HG03095 (cell line): ENCODE results near the gene SCYGR1.
"Not testable (repeated sequence)": the region's sequence is repeated elsewhere in the genome, so short reads cannot be mapped to it uniquely, and the experiment has no call there.

ENCODE experiments used
- ATAC-seq: cut with Tn5 transposase; IDR thresholded peaks from one replicate; pipeline ENCODE4 v1.9.1; 2021; ENCODE audit warnings: moderate library complexity; ENCODE audit not compliant: unreplicated experiment

The SCYGR1 gene

DNA sequence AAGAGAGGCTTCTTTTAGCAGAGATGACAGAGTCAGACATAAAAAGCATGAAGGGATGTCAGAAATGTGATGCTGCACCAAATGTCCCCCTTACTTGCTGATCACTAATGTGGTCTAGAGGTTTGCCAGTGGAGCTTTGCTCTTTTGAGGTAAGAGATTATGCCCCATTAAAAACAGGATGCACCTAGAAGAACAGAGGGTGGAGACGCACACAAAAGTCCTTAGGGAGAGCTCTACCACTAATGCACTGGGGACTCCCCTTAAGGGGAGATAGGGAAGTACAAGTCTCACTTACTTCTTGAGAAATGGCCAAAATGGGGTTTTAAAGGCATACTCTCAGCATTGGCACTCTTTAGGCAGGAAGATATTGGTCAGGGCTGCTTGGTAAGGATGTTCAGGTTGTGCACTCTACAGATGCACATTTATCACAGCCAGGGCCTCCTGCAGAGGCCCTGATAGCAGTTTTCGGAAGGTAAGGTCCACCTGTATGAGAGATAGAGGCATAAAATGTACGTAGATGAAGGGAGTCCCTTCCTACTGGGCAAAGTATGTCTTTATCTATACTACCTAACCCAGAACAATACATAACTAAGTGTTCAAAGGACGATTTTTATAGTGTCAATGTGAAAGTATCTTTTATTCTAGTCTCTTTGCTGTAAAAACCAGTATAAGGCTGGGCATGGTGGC, 17.0 kb upstream of the SCYGR1 start:
- ATAC-seq = no peak

DNA sequence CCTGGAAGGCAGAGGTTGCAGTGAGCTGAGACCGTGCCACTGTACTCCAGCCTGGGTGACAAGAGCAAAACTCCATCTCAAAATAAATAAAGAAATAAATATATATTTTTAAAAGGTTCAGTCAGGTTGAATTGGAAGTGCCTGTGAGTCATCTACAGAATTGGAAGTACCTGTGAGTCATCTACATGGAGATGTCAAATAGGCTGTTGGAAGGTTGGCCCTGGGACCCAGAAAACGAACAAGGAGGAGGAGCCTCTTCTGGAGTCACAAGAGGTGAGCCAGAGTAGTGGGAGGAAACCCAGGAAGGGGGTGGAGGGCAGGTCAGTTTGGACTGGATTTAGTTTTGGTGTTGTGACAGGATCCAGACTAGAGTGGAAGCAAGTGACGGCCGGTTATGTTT, 15.2 kb upstream of the SCYGR1 start:
- ATAC-seq = no peak

GRCh38 chr2:227402321-227402720, 14.6 kb upstream of the SCYGR1 start:
- no peak for ATAC-seq

DNA sequence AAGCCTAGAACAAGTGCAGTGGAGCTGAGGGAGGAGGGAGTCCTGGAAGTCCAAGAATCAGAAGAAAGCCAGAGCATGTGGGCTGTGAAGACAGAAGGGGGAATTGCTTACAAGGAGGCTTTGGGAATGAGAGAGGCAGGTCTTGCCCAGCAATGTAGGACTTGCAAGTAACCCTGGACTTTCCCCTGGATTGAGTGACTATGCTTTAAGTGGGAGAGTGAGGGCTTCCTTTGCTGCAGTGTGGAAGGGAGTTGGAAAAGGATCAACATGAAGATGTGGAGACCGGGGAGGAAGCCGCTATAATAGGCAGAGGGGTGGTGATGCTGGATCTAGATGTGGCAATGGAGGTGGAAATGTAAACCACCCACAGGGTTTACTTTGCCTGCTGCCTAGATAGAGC, 13.8 kb upstream of the SCYGR1 start:
- ATAC-seq = no peak

- no peak for ATAC-seq
These were observed 11.2 kb upstream of the SCYGR1 start for GRCh38 chr2:227398684-227399670.

- ATAC-seq = no peak
These were observed 9.8 kb upstream of the SCYGR1 start for GRCh38 chr2:227397562-227397961.

DNA sequence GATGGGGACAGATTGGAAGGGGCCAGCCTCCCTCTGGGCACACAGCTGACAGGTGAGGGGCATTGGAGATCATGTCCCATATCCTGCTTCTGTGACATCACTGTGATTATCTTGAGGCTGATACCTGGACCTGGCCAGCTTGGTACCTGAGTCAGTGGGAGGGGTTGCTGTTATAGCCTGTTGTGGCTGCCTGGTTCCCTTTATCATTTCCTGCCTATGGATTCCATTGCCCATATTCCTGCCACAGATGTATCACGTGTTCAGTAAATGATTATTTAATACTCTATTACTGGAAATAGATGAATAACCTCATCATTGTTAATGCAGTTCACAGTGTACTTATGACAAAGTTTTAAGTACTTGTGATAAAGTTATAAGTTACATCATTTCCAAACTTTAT, 7.8 kb upstream of the SCYGR1 start:
- no peak for ATAC-seq

DNA sequence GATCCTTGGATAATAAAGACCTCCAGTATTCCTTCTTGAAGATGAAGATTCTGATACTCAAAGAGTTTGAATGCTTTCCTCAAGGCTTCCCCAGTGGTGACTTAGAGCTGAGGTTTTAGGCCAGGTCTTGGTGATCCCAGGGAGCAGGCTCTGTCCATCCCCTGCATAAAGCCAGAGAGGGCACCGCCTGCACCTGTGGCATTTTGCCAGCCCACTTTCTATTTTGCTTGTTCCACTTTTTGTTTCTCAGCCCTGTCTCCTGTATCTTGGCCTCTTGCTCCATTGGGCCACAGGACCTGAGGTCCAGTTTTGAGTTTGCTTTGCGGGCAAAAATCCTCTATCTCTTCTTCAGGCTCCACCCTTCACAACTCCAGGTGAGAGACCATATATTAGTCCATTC, 6.7 kb upstream of the SCYGR1 start:
- no peak for ATAC-seq

DNA sequence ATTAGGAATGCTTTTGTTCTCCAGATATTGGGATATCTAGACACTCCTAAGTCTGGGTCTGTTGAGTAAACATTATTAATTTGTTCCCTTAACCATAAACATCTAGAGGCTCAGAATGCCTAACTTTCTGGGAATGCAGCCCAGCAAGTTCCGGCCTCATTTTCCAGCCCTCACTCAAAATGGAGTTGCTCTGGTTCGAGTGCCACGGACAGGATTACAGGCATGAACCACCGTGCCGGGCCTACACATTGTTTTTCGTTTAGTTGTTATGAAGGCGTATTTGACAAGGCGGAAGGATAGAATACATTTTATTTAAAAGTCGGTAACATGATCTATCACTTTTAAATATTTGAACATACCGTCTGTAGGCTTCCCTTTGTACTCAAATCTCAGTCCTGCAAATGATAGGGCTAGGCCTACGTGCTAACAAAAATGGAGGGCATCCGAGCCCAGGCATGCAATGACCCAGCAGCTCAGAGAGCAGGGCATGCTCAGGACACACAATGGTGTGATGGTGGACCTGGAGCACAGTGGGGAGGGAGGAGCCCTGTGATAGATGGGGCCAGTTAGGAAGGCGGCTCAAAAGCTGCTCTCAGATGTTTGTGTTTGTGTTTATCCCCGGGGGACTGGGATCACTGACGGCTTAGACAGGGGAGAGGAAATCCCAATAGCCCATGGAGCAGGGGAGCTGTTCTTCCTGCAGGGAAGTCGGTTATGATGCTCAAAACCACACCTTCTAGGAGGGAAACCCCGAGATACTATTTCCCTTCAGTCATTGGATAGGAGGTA, 2.9 kb upstream of the SCYGR1 start:
- ATAC-seq = no peak

GRCh38 chr2:227389661-227390060, 1.9 kb upstream of the SCYGR1 start:
- ATAC-seq = no peak

DNA sequence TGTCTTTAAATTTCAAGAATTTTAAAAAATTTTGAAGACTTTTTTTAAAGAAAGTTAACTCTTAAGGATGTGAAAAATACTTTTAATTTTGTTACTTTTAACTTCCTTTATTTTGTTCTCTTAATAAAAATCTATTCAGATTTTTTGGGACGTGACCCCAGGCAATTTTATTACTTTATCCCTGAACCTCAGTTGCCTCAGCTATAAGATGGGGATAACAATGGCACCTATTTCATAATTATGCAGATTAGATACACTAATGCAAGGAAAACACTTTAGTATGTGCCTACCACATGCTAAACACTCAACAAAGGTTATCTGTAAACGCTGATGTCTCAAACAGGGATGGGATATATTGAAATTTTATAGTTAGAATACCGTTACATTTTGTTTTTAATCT, 1.5 kb upstream of the SCYGR1 start:
- ATAC-seq = no peak

DNA sequence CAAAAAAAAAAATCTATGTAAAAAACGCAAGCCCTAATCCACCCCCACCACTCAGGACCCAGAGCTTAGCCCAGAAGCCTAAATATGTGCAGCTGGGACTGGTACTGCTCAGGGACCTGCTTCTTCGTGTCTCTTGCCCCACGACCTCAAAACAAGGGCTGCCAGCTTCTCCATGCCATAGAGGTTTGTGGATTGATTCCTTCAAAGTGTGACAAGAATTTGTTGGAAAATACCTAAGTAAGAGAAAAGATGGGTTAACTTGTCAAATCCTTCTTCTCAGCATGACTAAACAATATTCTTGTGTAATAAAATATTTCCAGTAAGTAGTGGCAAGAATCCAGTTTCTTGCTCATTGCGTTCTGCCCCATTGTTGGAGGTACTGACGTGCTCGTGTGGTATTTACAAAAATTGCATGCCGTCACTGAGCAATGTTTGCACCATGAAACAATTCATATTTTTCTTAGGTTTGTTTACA, 825 bp upstream of the SCYGR1 start:
- no peak for ATAC-seq

DNA sequence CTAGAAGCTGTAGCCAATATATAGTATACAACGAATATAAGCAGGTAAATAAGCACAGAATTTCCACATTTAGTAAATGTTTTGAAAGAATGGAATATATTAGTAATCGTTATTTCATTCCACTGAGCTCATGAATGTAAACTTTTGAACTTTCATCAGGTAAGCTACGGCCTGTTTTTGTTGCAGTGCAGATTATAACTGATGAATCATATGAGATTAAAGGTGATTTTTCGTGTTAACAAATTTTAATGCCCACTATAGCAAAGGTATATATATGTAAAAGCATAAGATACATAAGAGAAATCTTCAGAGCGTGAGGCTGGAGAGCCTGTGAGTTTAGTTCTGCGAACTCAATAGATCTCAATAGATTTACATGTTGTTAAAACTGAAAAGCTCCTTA, 1.1 kb downstream of the SCYGR1 start:
- no peak for ATAC-seq

GRCh38 chr2:227383686-227384085, 4.1 kb downstream of the SCYGR1 start:
- ATAC-seq = no peak

- not testable (repeated sequence) for ATAC-seq
These were observed 5.4 kb downstream of the SCYGR1 start for GRCh38 chr2:227382241-227382835.

- no peak for ATAC-seq
These were observed 8.7 kb downstream of the SCYGR1 start, which contains the start of gene TM4SF20 for GRCh38 chr2:227379095-227379494. TM4SF20 (minus strand) TSS chr2:227379306; CDS start chr2:227379268, 38 bp downstream.

DNA sequence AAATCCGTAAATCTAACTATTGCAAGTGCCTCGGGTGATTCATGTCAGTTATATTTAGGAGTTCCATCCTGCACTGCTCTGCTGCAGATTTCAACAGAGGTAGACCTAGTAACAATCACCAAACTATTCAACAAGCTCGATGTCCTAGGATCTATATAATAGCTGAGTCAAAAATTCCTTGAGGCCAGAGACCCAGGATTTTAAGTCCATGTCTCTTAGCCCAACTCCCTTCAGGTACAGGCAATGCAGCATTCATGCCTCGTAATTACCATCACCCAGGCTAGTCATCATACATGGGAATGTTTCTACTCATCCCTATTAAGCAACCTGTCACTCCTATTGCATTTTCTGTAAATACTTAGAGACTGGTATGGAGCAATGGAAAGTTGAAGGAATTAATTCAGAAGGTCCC, 9.4 kb downstream of the SCYGR1 start:
- no peak for ATAC-seq

GRCh38 chr2:227377467-227378351, 10.0 kb downstream of the SCYGR1 start:
- ATAC-seq = no peak

- no peak for ATAC-seq
These were observed 10.9 kb downstream of the SCYGR1 start for GRCh38 chr2:227376656-227377396.
